GM08714 (cell line): Measurements from ENCODE around the gene PCED1B.

Source experiments
- H3K4me3 ChIP-seq: fragments of 200-500 bp; sonication (Bioruptor generic); 2 replicates; pipeline ENCODE4 v1.5.1; 2014; ENCODE audit warnings: mild to moderate bottlenecking, low read length, inconsistent platforms
- ZNF274 ChIP-seq: IDR thresholded peaks from 2 replicates; pipeline ENCODE4 v1.6.1; 2012; ENCODE audit warnings: mild to moderate bottlenecking, low read depth, low read length

Gene PCED1B

GRCh38 chr12:47221256-47222023 lies 142.0 kb downstream of the PCED1B start:
- TF ChIP-seq ZNF274: no peak
- H3K4me3 ChIP-seq: no peak overlapping the region

GRCh38 chr12:47222520-47223030 lies 143.2 kb downstream of the PCED1B start:
- no peak overlapping the region for H3K4me3 ChIP-seq
- TF ChIP-seq ZNF274: no peak

- H3K4me3 ChIP-seq: no peak overlapping the region
- no peak for TF ChIP-seq ZNF274
Measured at GRCh38 chr12:47223031-47223847, 143.8 kb downstream of the PCED1B start.

- H3K4me3 ChIP-seq: no peak overlapping the region
- no peak for TF ChIP-seq ZNF274
Measured at GRCh38 chr12:47223848-47224213, 144.4 kb downstream of the PCED1B start.

GRCh38 chr12:47224563-47225133 lies 145.2 kb downstream of the PCED1B start:
- H3K4me3 ChIP-seq: no peak overlapping the region
- no peak for TF ChIP-seq ZNF274

GRCh38 chr12:47225356-47225755 lies 145.9 kb downstream of the PCED1B start:
- H3K4me3 ChIP-seq: no peak overlapping the region
- TF ChIP-seq ZNF274: no peak

GRCh38 chr12:47226199-47226598 lies 146.8 kb downstream of the PCED1B start:
- no peak overlapping the region for H3K4me3 ChIP-seq
- TF ChIP-seq ZNF274: no peak

- no peak for TF ChIP-seq ZNF274
Measured at GRCh38 chr12:47228802-47229201, 149.4 kb downstream of the PCED1B start.

GRCh38 chr12:47231456-47231855 lies 152.0 kb downstream of the PCED1B start:
- no peak overlapping the region for H3K4me3 ChIP-seq
- no peak for TF ChIP-seq ZNF274

More at GRCh38 chr12:47228802-47229201, 149.4 kb downstream of the PCED1B start:
- H3K4me3 ChIP-seq: no peak overlapping the region

- no peak for TF ChIP-seq ZNF274
Measured at GRCh38 chr12:47234576-47235141, 155.2 kb downstream of the PCED1B start.

GRCh38 chr12:47235258-47236040 lies 156.0 kb downstream of the PCED1B start:
- TF ChIP-seq ZNF274: no peak
- H3K4me3 ChIP-seq: no peak overlapping the region

More at GRCh38 chr12:47234576-47235141, 155.2 kb downstream of the PCED1B start:
- no peak overlapping the region for H3K4me3 ChIP-seq

GRCh38 chr12:47236109-47236714 lies 156.8 kb downstream of the PCED1B start:
- no peak overlapping the region for H3K4me3 ChIP-seq
- TF ChIP-seq ZNF274: no peak

GRCh38 chr12:47237751-47238211 lies 158.4 kb downstream of the PCED1B start:
- no peak for TF ChIP-seq ZNF274
- H3K4me3 ChIP-seq: no peak overlapping the region
